GM21447 (cell line): ENCODE results near the gene TUBA3D.
"Not testable (repeated sequence)": the region's sequence is repeated elsewhere in the genome, so short reads cannot be mapped to it uniquely, and the experiment has no call there.

Source experiments
- ATAC-seq: cut with Tn5 transposase; IDR thresholded peaks from one replicate; pipeline ENCODE4 v1.9.1; 2021; ENCODE audit not compliant: unreplicated experiment

TUBA3D gene

DNA sequence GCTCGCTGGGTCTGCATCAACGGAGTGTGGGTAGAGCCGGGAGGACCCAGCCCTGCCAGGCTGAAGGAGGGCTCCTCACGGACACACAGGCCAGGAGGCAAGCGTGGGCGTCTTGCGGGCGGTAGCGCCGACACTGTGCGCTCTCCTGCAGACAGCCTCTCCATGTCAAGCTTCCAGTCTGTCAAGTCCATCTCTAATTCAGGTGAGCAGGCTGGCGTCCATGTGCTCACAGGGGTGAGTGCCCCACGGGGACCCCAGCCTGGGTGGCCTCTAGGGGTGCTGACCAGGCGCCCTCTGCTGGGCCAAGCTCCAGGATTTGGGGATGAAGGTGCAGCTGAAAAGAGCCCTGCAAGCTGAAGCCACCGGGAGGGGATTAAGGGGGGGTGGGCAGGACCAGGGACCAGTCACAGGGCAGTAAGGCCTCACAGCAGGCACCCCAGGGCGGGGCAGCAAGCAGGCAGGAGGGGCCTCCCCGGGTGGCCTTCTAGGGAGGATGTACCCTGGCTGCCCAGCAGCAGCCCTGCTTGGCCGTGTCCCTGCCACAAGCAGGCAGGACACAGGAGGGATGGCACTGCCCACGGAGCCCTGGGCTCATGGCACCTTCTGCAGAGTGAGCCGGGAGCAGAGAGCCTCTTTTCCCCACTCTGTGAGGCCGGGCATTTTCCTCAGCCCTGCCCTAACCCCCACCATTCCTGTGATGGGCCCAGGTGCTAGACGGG is 54.9 kb downstream of the TUBA3D start:
- ATAC-seq, result not testable (repeated sequence)

DNA sequence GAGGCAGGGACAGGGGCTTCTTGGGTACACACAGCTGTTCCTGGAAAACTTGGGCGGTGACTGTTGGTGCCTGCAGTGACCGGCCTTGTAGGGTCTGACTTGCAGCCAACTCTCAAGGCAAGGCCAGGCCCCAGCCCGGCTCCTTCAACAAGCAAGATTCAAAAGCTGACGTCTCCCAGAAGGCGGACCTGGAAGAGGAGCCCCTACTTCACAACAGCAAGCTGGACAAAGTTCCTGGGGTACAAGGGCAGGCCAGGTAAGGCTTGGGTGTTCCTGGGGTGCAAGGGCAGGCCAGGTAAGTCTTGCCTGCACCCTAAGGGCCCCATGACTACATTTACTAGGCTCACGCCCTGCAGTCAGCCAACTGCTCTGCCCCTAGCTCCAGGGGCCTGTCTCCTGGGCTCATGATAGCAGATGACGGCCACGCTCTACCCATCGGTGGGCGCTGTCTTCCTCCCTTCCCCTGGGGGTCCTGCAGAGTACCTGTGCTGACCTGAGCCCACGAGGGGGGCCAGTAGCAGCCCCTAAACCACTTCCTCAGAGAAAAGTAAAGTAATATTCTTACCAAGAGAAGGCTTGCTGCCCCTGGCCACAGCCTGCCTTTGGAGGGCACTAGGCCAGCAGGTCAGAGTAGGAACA is 55.7 kb downstream of the TUBA3D start:
- not testable (repeated sequence) for ATAC-seq
